Naive B cell (primary cell): ENCODE data around the gene INHBB. TPM values are rescaled to one million over a fixed set of nuclear protein-coding genes. Genes with fewer than 3 reads are reported as not detected.
A peak's percentile ranks its signal among the peaks of the same experiment; 100 is the strongest.
"Not testable (repeated sequence)": the region's sequence is repeated elsewhere in the genome, so short reads cannot be mapped to it uniquely, and the experiment has no call there.

Experiments used
- ATAC-seq, 2 donors: fragments of 150-1000 bp; cut with Tn5 transposase; 2 replicates each; pipeline ENCODE4 v1.10.0; 2021; ENCODE audit warnings: low read depth in 2 of 2, mild to moderate bottlenecking in 2 of 2, moderate library complexity in 2 of 2
- DNase-seq: peaks from one replicate; pipeline ENCODE4 v3.0.0; 2022
- H3K27ac Mint-ChIP-seq, 6 donors: one replicate each; pipeline ENCODE4 v1.8.0; 2020 to 2022; ENCODE audit warnings: mild to moderate bottlenecking in 6 of 6, mixed read lengths in 6 of 6, moderate library complexity in 5 of 6, inconsistent platforms in 2 of 6
- H3K27me3 Mint-ChIP-seq, 3 donors: one replicate each; pipeline ENCODE4 v1.8.0; 2021 to 2022; ENCODE audit warnings: mixed read lengths in 3 of 3, mild to moderate bottlenecking in 1 of 3
- H3K36me3 Mint-ChIP-seq, 2 donors: one replicate each; pipeline ENCODE4 v1.8.0; 2020 to 2022; ENCODE audit warnings: mixed read lengths in 2 of 2, inconsistent platforms in 1 of 2, mild to moderate bottlenecking in 1 of 2
- H3K4me1 Mint-ChIP-seq, 3 donors: one replicate each; pipeline ENCODE4 v1.8.0; 2020 to 2022; ENCODE audit warnings: mixed read lengths in 3 of 3, inconsistent platforms in 1 of 3, mild to moderate bottlenecking in 1 of 3, moderate library complexity in 1 of 3
- H3K4me3 Mint-ChIP-seq, 8 donors: one replicate each; pipeline ENCODE4 v1.8.0; 2020 to 2022; ENCODE audit warnings: mild to moderate bottlenecking in 8 of 8, mixed read lengths in 8 of 8, moderate library complexity in 8 of 8, inconsistent platforms in 2 of 8
- H3K9me3 Mint-ChIP-seq, 7 donors: one replicate each; pipeline ENCODE4 v1.8.0; 2020 to 2022; ENCODE audit warnings: mixed read lengths in 7 of 7, mild to moderate bottlenecking in 5 of 7, inconsistent platforms in 2 of 7, moderate library complexity in 1 of 7
- polyA plus RNA-seq, 6 donors: library from polyadenylated mRNA; unstranded; fragments of 300-500 nt; fragmentation: Illumina TruSeq; gene quantifications; one replicate each; pipeline ENCODE4 v1.2.3, GENCODE V29; 2021; ENCODE audit warnings: low read depth in 6 of 6

INHBB gene
- polyA plus RNA-seq, 6 donors from 2014 or later, result 0.09 TPM; not detected in 5

GRCh38 chr2:120385355-120386127 is 39.6 kb downstream of the INHBB start:
- Mint-ChIP-seq H3K4me3 (no peak overlapping the region), H3K36me3 (no peaks in the 10 kb centered on the region), H3K4me1 (no peaks in the 10 kb centered on the region), H3K9me3 (no peaks in the 10 kb centered on the region), H3K27me3 (peaks cover 0 to 10% (median 0%) of the 10 kb centered on the region in 3 donors), H3K27ac (peak overlapping the region in 1 of 6 donors; percentile 5)
- DNase-seq (no peak), ATAC-seq (no peak)

- Mint-ChIP-seq H3K9me3 (peaks cover 0 to 6% (median 0%) of the 10 kb centered on the region in 7 donors), H3K27ac (peak overlapping the region in 1 of 6 donors; percentile 79), H3K4me1 (no peaks in the 10 kb centered on the region), H3K4me3 (no peak overlapping the region), H3K36me3 (no peaks in the 10 kb centered on the region), H3K27me3 (peaks cover 0 to 11% (median 0%) of the 10 kb centered on the region in 3 donors)
- ATAC-seq, result no peak
- DNase-seq, result no peak
Observed at GRCh38 chr2:120388222-120389035, 42.5 kb downstream of the INHBB start.

DNA sequence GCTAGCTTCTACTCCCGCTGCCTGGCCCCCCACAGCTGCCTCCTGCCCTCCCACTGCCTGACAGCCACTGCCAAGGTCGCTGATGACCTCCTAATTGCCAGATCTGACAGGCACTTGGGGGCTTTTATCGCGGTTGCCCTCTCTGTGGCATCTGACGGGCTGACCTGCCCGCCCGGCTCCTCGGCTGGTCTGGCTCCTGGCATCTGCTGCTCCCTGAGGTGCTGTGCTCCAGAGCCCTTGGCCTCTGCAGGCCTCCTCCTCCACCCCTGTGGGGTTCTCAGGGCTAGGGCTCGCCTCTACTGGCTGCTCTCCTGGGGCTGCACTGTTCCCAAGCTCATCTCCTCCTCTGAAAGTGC is 43.1 kb downstream of the INHBB start:
- ATAC-seq (no peak), DNase-seq (no peak)
- H3K9me3 Mint-ChIP-seq, result peaks cover 0 to 9% (median 0%) of the 10 kb centered on the region in 7 donors
- H3K27me3 Mint-ChIP-seq, result peaks cover 0 to 16% (median 4%) of the 10 kb centered on the region in 3 donors
- H3K4me1 Mint-ChIP-seq, result no peaks in the 10 kb centered on the region
- H3K27ac Mint-ChIP-seq, result peak overlapping the region in 1 of 6 donors; percentile 79
- H3K4me3 Mint-ChIP-seq, result no peak overlapping the region
- peaks cover 0 to 4% of the 10 kb centered on the region in 2 donors for H3K36me3 Mint-ChIP-seq

DNA sequence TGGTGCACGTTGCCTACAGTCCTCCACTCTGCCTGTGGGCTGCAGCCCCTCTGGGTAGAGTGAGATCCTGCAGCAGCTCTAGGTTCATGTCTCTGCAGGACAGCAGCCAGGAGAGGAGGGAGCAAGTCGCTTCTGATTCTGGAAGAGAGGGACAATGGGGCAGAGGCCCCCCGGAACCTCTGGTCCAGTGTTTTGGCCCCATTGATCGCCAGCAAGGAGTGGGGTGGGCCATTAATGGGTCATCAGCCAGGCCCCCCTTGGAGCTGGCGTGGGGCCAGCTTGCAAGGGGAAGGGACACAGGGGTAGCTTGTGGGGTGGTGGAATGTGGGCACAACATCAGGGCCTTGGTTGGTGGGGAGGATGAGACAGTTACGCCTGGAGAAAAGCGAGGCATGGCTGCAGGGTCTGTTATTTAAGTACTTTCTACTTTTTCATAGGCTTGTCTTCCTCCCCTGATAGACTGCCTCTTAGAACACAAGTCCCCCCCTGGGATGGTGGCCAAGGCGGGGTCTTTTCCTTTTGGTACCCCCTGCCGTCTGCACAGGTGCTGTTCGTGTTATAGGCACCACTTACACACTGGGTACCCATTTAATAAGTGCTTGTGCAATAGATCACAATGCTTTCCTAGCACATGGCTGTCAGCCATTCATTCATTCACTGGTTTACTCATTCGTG is 44.6 kb downstream of the INHBB start:
- DNase-seq (no peak), ATAC-seq (no peak)
- Mint-ChIP-seq H3K4me1 (no peaks in the 10 kb centered on the region), H3K9me3 (peaks cover 0 to 9% (median 0%) of the 10 kb centered on the region in 7 donors), H3K4me3 (no peak overlapping the region), H3K27me3 (peaks cover 0 to 27% (median 4%) of the 10 kb centered on the region in 3 donors), H3K36me3 (peaks cover 0 to 5% of the 10 kb centered on the region in 2 donors), H3K27ac (no peak overlapping the region)

- not testable (repeated sequence) for H3K4me3 Mint-ChIP-seq, ATAC-seq, H3K4me1 Mint-ChIP-seq, H3K36me3 Mint-ChIP-seq, DNase-seq, H3K9me3 Mint-ChIP-seq
- Mint-ChIP-seq H3K27ac (peak overlapping the region in 1 of 6 donors; percentile 62), H3K27me3 (peaks cover 0 to 28% (median 4%) of the 10 kb centered on the region in 3 donors)
Observed at GRCh38 chr2:120391382-120391781, 45.4 kb downstream of the INHBB start.

- DNase-seq, result no peak
- Mint-ChIP-seq H3K27ac (no peak overlapping the region), H3K9me3 (peaks cover 0 to 9% (median 0%) of the 10 kb centered on the region in 7 donors), H3K36me3 (peaks cover 0 to 5% of the 10 kb centered on the region in 2 donors), H3K27me3 (peaks cover 0 to 28% (median 4%) of the 10 kb centered on the region in 3 donors), H3K4me3 (no peak overlapping the region), H3K4me1 (no peaks in the 10 kb centered on the region)
- no peak for ATAC-seq
Observed at GRCh38 chr2:120391911-120392665, 46.2 kb downstream of the INHBB start.

GRCh38 chr2:120392923-120393322 is 47.0 kb downstream of the INHBB start:
- peaks cover 1 to 28% (median 4%) of the 10 kb centered on the region in 3 donors for H3K27me3 Mint-ChIP-seq
- DNase-seq (no peak), ATAC-seq (no peak)
- peaks cover 0 to 5% of the 10 kb centered on the region in 2 donors for H3K36me3 Mint-ChIP-seq
- no peak overlapping the region for H3K4me3 Mint-ChIP-seq
- peaks cover 0 to 9% (median 0%) of the 10 kb centered on the region in 7 donors for H3K9me3 Mint-ChIP-seq
- H3K27ac Mint-ChIP-seq, result no peak overlapping the region
- H3K4me1 Mint-ChIP-seq, result no peaks in the 10 kb centered on the region

GRCh38 chr2:120393456-120393855 is 47.5 kb downstream of the INHBB start:
- Mint-ChIP-seq H3K9me3 (peaks cover 0 to 9% (median 0%) of the 10 kb centered on the region in 7 donors), H3K27ac (no peak overlapping the region), H3K36me3 (peaks cover 0 to 5% of the 10 kb centered on the region in 2 donors), H3K4me3 (no peak overlapping the region), H3K27me3 (peaks cover 4 to 32% (median 6%) of the 10 kb centered on the region in 3 donors), H3K4me1 (peaks cover 0 to 4% (median 0%) of the 10 kb centered on the region in 3 donors)
- no peak for ATAC-seq
- no peak for DNase-seq

GRCh38 chr2:120394764-120395163 is 48.8 kb downstream of the INHBB start:
- peaks cover 0 to 5% of the 10 kb centered on the region in 2 donors for H3K36me3 Mint-ChIP-seq
- H3K27ac Mint-ChIP-seq, result no peak overlapping the region
- H3K4me1 Mint-ChIP-seq, result peaks cover 0 to 4% (median 0%) of the 10 kb centered on the region in 3 donors
- no peak for DNase-seq
- peaks cover 0 to 9% (median 0%) of the 10 kb centered on the region in 7 donors for H3K9me3 Mint-ChIP-seq
- H3K4me3 Mint-ChIP-seq, result peak overlapping the region in 1 of 8 donors; percentile 15
- peaks cover 4 to 34% (median 7%) of the 10 kb centered on the region in 3 donors for H3K27me3 Mint-ChIP-seq
- no peak for ATAC-seq

- peaks cover 0 to 9% (median 0%) of the 10 kb centered on the region in 7 donors for H3K9me3 Mint-ChIP-seq
- DNase-seq, result no peak
- peaks cover 0 to 5% of the 10 kb centered on the region in 2 donors for H3K36me3 Mint-ChIP-seq
- no peak overlapping the region for H3K27ac Mint-ChIP-seq
- H3K27me3 Mint-ChIP-seq, result peaks cover 4 to 34% (median 14%) of the 10 kb centered on the region in 3 donors
- peak overlapping the region in 1 of 8 donors; percentile 15 for H3K4me3 Mint-ChIP-seq
- ATAC-seq, result no peak
- peaks cover 0 to 4% (median 0%) of the 10 kb centered on the region in 3 donors for H3K4me1 Mint-ChIP-seq
Observed at GRCh38 chr2:120395221-120396012, 49.5 kb downstream of the INHBB start.

- Mint-ChIP-seq H3K9me3 (peaks cover 0 to 9% (median 0%) of the 10 kb centered on the region in 7 donors), H3K27ac (no peak overlapping the region), H3K27me3 (peaks cover 4 to 32% (median 22%) of the 10 kb centered on the region in 3 donors), H3K4me1 (peaks cover 0 to 4% (median 0%) of the 10 kb centered on the region in 3 donors), H3K36me3 (peaks cover 0 to 5% of the 10 kb centered on the region in 2 donors), H3K4me3 (no peak overlapping the region)
- DNase-seq (no peak), ATAC-seq (no peak)
Observed at GRCh38 chr2:120396013-120396860, 50.3 kb downstream of the INHBB start.
